GM19193 (cell line): ENCODE measurements around the gene RAB5B.

ENCODE experiments used
- POLR2A ChIP-seq: IDR thresholded peaks from 4 replicates; pipeline ENCODE4 v1.6.1; 2011; ENCODE audit not compliant: insufficient read depth, insufficient read length; ENCODE audit errors: extremely low read depth

The RAB5B gene

DNA sequence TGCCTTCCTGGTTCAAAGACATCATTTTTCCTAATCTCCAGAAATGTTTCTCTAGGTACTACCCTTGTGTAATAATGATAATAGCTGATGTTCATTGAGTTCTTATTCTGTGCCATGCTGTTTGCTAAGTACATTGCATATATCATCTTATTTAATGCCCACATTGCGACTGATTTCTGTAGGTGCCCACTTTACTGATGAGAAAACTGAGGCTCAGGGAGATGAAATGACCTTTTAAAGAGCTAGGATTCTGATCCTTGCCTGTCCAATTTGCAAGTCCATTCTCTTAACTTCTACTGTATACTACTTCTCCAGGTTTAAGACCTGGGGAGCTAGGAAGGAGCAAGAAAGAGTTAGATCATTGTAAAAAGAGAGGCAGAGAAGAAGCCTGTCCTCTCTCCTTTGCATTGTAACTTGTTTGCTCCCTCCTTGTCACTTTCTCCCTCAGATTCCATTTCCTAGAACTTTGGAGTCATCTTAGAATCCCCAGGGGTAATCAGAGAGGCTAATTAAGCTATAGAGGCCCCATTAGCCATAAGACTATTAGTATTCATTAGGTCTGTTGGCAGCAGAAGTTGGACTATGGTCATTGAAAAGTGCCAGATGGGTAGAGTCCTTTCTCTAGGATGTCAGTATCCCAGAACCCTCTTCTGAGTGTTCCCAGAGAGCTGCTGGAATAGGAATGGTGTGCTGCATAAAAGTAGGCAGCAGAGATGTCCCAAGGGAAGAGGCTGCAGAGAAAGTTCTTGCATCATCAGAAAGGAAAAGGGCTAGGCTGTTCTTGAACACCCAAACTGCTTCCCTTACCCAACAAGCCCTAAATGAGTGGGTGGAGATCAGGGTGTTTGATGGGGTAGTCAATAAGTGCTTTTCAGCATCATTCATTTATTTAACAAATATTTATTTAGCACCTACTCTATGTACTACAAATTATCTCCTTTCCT is 39.8 kb upstream of the RAB5B start:
- TF ChIP-seq POLR2A, result no peak

DNA sequence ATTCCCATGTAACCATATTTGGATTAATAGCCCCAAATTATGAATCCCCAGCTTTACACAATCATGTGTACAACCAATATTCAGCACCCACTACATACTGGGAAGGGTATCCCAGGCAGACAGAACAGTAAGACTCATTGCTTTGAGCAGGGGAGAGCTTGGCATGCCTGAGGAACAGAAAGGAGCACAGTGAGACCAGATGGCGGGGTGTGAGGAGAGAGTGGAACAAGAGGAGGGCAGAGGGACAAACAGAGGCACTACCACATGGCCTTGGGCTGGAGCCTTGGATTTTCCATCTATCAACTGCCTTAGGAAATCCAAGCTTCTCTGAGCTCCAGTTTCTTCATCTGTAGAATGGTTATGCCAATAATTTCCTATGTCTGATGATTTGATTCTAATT is 39.1 kb upstream of the RAB5B start:
- TF ChIP-seq POLR2A, result no peak

DNA sequence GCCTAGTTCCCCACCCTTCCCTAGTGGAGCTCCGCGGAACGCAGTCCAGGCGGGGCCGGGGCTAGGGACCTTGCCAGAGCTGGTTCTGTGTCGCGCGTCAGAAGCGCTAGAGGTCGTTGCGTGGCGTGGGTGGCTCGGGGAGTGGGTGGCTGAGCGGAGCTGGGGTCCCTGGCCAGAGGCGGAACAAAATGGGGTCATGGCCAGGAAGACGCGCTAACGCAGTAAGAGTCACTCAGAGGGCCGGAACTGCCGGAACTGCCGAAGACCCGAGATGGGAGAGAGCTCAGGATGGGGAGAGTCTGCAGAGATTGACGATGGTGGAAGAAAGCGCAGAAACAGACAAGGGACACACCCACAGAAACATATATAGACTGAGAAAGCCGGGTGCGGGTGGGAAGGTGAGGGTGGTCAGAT is 38.1 kb upstream of the RAB5B start:
- TF ChIP-seq POLR2A, result no peak

DNA sequence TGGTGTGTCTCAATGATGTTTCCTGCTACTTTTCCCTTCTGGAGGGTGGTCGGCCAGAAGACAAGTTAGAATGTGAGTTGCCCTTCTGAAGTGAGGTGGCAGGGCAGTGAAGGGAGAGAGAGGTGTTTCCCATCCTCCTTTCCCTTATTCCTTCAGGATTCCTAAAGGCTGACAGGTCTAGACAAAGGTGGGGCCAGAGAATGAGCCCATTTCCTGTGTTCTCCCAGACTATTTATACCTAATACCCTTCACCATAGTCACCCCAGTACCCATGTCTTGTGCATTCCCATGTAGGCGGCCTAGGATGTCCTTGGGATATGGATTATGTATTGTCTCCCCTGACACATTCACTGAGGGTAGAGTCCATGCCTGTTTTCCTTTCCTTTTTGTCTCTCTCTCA is 35.9 kb upstream of the RAB5B start:
- no peak for TF ChIP-seq POLR2A

DNA sequence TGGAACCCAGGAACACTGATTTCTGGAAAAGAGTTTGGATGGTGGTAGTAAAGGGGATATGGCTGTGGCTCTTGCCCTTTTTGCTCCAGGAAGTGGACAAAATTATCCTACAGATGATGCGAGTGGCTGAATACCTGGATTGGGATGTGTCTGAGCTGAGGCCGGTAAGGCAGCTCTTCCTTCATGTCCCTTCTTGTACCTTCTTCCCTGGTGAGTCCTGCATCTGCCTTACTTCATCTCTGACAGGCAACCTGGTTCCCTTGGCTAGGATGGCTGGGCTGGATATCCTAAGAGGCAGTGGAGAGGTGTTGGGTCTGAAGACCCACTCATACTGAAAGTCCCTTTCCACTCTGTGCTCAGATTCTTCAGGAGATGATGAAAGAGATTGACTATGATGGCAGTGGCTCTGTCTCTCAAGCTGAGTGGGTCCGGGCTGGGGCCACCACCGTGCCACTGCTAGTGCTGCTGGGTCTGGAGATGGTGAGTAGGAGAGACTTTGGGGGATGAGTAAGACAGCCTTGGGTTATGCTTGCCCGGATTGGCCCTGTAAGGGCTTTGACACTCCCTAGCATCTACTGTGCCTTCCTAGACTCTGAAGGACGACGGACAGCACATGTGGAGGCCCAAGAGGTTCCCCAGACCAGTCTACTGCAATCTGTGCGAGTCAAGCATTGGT is 34.9 kb upstream of the RAB5B start:
- no peak for TF ChIP-seq POLR2A

DNA sequence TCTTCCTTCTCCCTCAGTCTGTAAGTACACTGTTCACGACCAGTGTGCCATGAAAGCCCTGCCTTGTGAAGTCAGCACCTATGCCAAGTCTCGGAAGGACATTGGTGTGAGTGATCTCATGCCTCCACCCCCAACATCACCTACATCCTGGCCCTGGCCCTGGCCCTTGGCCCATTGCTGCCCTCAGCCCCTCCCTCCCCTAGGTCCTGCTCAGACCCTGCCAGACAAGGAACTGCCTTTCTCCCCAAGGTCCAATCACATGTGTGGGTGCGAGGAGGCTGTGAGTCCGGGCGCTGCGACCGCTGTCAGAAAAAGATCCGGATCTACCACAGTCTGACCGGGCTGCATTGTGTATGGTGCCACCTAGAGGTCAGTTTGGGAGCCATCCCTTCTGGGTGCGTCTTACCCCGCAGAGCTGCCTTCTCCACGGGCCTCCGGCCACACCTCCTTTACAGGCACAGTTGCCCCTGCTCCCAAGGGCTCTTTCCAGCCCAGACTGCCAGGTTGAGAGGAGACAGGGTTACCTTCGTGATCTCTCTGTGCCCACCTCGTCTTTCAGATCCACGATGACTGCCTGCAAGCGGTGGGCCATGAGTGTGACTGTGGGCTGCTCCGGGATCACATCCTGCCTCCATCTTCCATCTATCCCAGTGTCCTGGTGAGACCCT is 33.7 kb upstream of the RAB5B start:
- TF ChIP-seq POLR2A, result no peak

DNA sequence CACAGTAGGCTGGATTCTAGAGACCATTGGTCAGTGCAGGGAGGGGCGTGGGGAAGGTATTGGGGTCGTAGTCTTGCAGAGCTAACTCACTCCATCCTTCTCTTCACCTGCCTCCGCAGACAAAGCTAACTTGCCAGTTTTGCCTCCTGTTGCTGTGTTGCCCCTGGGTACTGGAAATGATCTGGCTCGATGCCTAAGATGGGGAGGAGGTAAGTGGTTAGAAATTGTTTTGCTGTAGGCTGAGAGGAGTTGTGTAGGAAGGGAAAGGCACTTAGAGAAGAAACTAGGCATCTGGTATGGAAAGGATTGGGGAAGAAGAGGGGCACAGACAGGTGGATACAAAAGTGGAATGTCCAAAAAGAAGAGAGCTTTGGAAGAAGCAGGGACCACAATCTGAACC is 31.8 kb upstream of the RAB5B start:
- TF ChIP-seq POLR2A, result no peak

DNA sequence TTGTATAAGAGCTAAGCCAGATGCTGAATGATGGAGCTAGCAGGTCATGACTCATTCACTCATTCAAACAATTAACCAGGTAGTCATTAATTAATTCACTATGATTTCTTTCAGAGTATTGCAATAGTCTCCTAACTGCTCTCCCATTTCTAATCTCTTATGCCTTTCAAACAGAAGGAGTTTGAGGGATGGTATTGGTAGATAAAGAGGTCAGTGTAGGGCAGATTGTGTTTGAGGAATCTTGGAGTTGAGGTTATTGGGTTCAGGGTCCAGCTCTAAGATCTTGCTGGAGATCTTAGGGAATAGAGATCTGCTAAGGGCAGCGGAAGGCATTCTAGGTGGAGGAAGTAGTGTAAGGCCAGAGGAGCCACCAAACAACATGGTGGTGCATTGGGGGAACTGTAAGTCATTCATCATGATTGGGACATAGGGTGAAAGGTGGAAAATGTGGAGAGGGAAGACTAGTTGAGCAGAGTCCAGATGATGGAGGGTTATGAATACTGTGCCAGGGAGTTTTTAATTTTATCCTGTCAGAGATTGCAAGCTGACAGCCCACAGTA is 31.2 kb upstream of the RAB5B start:
- no peak for TF ChIP-seq POLR2A

DNA sequence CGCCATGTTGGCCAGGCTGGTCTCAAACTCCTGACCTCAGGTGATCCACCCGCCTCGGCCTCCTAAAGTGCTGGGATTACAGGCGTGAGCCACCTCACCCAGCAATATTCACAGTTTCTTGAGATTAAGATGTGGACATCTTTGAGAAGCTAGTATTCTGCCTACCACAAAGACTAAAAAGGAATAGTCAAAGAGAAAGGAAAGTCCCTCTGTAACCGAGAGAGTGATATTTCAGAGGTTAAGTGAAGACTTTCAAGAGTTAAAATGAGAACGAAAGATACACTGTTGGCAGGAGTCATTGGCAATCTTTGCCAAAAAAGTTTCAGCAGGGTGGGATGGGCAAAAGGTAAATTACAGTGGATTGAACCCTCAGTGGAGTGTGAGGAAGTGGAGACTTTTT is 27.3 kb upstream of the RAB5B start:
- TF ChIP-seq POLR2A, result no peak

DNA sequence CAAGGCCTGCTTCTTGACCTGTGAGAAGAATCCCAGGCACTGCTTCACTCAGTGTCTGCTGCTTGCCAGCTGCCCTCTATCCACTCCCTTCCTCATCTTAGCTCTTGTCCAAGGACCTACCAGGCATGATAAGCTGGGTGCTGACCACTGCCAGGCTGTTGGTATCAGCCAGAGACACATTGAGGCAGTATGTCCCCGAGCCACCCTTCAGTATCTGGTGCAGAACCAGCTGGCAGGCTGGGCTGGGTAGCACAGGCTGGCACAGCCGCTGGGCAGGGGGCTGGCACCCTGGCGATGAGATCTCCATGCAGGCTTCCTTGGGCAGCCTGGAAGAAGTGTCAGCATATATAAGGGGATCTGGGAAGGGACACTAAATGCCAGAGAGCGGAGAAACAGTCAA is 18.5 kb upstream of the RAB5B start:
- TF ChIP-seq POLR2A, result no peak

DNA sequence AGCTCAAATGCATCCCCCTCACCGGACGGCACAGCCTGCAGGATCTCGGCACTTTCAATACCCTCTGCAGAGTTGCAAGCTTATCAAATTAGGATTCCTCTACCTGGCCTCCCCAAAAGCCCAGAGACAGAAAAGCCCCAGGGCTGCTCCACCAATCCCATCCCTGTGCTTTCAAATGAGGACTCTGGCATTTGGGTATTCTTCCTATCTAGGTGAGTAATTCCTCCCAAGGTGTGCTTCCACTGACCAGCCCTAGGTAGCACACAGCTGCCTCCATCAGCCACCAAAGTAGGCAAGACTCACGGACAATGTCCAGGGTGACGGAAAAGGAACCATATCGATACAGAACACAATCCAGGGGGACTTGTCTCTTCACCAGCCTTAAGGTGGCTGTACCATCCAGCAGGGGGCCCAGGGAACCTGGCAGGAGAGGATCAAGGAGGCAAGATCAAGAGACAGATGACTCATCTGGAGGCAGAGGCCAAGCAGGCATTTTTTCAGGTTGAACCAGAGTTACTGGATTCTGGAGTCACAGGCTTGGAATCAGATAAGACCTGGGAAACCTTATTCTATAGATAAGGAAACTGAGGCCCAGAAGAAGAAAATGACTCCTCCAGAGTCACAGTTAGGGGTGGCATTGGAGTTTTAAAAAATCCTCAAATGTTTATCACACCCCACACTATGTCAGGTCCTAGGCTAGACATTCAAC is 17.9 kb upstream of the RAB5B start:
- no peak for TF ChIP-seq POLR2A

DNA sequence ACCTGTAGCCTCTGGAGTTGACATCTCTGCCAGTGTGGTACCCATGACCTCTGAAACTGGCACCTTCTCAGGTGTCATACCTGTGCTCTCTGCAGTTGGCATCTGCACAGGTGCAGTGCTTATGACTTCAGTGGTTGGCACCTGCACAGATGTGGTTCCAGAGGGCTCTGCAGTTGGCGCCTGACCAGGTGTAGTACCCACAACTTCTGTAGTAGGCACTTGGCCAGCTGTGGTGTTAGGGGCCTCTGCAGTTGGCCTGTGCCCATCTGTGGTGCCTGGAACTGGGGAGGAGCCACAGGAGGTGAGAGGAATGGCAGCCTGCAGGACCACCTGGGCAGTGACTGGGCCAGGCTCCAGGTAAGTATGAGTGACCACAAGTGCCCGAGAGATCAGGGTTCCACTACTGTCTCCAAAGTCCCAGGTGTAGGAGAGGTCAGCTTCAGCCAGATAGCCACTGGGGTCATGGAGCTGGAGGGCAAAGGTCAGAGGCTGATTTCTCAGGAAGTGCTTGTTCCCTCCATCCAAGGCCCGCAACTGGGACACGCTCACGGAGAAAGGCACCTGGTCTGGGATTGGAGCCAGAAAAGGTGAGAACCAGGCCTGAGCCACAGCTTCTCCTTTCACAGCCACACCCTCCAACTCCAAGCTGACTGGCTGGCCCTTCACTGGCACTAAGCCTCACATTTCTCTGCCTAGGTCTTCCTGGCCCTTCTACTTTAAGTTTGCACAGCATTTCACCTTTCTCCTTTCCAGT is 16.6 kb upstream of the RAB5B start:
- no peak for TF ChIP-seq POLR2A

DNA sequence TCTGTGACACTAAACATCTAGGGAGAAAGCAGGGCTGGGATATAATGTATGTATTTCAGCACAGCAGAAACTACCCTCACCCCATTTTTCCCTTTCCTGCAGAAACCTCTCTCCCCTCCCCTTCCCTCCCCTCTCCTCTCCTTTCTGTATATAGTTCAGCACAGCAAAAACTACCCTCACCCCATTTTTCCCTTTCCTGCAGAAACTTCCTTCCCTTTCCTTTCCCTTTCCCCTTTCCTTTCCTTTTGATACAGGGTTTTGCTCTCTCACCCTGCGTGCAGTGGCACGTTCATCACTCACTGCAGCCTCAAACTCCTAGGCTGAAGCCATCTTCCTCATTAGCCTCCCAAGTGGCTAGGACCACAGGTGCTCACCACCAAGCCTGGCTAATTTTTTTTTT is 10.1 kb upstream of the RAB5B start:
- no peak for TF ChIP-seq POLR2A

DNA sequence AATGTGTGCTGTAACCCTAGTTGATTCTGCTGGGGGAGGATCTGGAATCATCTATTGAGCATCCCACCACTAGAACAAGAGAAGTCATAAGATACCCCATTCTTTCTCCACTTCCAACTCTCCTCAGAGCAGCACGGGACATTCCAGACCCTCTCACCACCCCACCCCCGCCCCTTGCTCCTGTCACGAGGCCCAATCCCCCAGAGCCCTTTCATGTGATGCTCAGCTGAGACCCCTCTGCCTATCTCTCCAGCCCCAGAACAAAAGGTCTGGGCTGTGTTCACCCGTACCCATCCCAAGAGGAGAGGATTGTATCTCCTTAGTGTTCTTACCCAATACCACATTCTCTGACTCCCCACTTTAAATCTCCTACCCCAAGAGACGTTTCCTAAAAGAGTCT is 8.6 kb upstream of the RAB5B start:
- TF ChIP-seq POLR2A, result no peak
